ENCODE data around the gene HECTD2.
"Not testable (repeated sequence)": the region's sequence is repeated elsewhere in the genome, so short reads cannot be mapped to it uniquely, and the experiment has no call there.

- not testable (repeated sequence) for TF ChIP-seq CTCF, POLR2A (IDR thresholded peaks at IDR 0.05)
Measured at GRCh38 chr10:91560827-91561226, 150.7 kb downstream of the HECTD2 start.

Data from sigmoid colon (tissue), 3 donors.